Right lobe of liver (tissue), 4 donors: ENCODE results near the gene GPR119.

Experiments
- POLR2A ChIP-seq: fragments of 450-650 bp; IDR thresholded peaks from one replicate; pipeline ENCODE4 v1.6.1; 2017; ENCODE audit warnings: antibody characterized with exemption, mild to moderate bottlenecking
- TF ChIP-seq, protein P1 (sequence below), 4 donors: fragments of 200-600 bp in 3 of 4; fragments of 450-650 bp in 1 of 4; IDR thresholded peaks; one replicate each; pipeline versions ENCODE4 v1.5.1 to v1.8.0; 2016 to 2022; ENCODE audit warnings: antibody characterized with exemption in 4 of 4, mild to moderate bottlenecking in 2 of 4
- donor health status: DM: no; HTN: no; CAD: no.
- donor health status: DM: no; HTN: no; CAD: no.
- donor health status: DM: no; HTN: yes; CAD: no.

DNA sequence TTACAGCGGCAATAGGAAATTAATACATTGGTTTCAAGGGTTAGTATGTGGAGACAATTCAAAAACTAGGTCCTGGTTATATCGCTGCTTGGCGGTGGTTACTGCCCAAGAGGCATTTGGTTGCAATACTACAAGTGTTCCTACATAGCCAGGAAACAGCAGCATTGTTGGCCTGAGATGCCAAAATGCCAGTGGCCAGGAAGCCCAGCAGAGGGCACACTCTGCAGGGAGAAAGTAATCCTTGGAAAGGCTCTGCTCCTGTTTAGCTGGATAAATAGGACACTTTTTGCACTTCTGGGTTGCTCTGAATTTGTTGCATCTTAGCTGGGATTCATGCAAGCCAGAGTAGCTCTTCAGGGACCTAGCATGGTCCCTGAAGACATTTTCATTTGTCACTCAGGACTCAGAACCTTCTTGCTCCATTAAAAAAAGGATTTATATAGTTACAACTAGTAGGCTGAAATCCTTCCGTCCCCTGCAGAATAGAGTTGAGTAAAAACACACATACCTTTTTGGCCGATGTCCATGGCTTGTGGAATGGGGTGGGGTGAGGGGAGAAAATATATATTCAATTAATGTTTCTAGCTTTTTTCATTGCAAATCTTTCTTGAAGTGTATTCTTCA lies 8.1 kb upstream of the GPR119 start:
- TF ChIP-seq, protein P1, sequence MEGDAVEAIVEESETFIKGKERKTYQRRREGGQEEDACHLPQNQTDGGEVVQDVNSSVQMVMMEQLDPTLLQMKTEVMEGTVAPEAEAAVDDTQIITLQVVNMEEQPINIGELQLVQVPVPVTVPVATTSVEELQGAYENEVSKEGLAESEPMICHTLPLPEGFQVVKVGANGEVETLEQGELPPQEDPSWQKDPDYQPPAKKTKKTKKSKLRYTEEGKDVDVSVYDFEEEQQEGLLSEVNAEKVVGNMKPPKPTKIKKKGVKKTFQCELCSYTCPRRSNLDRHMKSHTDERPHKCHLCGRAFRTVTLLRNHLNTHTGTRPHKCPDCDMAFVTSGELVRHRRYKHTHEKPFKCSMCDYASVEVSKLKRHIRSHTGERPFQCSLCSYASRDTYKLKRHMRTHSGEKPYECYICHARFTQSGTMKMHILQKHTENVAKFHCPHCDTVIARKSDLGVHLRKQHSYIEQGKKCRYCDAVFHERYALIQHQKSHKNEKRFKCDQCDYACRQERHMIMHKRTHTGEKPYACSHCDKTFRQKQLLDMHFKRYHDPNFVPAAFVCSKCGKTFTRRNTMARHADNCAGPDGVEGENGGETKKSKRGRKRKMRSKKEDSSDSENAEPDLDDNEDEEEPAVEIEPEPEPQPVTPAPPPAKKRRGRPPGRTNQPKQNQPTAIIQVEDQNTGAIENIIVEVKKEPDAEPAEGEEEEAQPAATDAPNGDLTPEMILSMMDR (IDR thresholded peaks at IDR 0.05) = peak; percentile 60 to 89 (median 73)
- no peak for TF ChIP-seq POLR2A
